Activated naive CD4-positive, alpha-beta T cell treated with anti-CD3 and anti-CD28 coated beads, Interleukin-2, amount 50 U/mL, for 72 hours (primary cell): ENCODE results near the gene GNAS-AS1. TPM values are rescaled to one million over a fixed set of nuclear protein-coding genes. Genes with fewer than 3 reads are reported as not detected.
A peak's percentile ranks its signal among the peaks of the same experiment; 100 is the strongest.

Experiments
- ATAC-seq, 2 donors: fragments of 150-1000 bp; cut with Tn5 transposase; 2 replicates each; pipeline ENCODE4 v1.10.0; 2021; ENCODE audit warnings: mild to moderate bottlenecking in 2 of 2, moderate library complexity in 2 of 2
- DNase-seq, 2 donors: peaks; one replicate each; pipeline ENCODE4 v3.0.0; 2021 to 2022; ENCODE audit warnings: low spot score in 2 of 2
- H3K27ac Mint-ChIP-seq, 2 donors: one replicate each; pipeline ENCODE4 v1.8.0; 2022; ENCODE audit warnings: mild to moderate bottlenecking in 2 of 2, mixed read lengths in 2 of 2
- H3K36me3 Mint-ChIP-seq, 2 donors: one replicate each; pipeline ENCODE4 v1.8.0; 2022; ENCODE audit warnings: mixed read lengths in 2 of 2
- H3K9me3 Mint-ChIP-seq, 2 donors: one replicate each; pipeline ENCODE4 v1.8.0; 2022; ENCODE audit warnings: mixed read lengths in 2 of 2
- total RNA-seq, 2 donors: library from RNA; stranded (reverse); gene quantifications; one replicate each; pipeline ENCODE4 v1.2.3, GENCODE V29; 2022

Gene GNAS-AS1
- total RNA-seq, 2 donors from 2014 or later, result 3.0 to 3.4 TPM

DNA sequence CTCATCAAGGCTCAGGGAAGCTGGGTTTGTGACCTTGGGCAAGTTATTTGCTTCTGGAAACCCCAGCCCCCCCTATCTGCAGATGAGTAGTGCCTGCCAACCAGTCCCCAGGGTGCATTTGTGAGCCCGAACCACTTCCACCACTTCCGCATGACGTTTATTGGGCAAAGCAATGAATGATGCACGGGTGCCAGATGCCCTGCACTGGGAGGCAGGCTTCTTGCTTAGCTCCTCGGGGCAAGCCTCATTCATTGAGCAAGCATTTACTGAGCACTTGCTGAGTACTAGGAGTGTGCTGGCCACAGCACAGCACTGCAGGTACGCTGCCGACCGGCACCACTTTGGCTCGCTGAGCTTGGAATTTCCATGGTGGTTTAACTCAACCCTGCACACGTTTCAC lies 60.2 kb downstream of the GNAS-AS1 start:
- Mint-ChIP-seq H3K36me3 (no peaks in the 10 kb centered on the region), H3K9me3 (no peaks in the 10 kb centered on the region), H3K27ac (no peak overlapping the region)
- ATAC-seq (no peak), DNase-seq (no peak)

DNA sequence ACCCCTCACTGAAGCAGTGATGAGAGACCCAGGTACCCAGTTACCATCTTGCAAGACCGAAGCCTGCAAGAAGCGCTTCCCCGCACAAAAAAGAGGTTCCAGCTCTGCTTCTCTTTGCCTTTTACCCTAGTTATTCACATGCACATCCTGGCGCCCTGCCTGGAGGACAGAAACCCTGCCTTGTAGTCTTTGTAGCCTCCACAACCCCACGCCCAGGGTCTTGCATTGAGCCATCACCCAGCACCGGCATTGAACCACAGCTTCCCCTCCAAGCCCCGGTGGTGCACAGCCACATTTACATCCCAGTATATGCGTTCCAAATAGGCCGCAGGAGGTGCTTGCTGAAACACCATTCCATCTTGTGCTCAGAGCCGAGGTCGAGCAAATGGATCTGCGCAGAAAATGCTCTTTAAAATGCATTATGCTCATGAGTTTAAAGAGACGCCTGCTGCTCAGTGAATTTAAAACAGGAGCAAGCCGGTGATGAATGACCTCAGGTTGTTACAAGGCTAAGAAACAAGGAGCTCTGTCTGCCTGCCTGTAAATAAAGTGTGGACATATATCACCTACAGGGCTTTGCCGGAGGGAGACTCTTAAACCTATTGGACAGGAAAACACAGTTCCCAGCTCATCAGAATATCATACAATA lies 61.7 kb downstream of the GNAS-AS1 start:
- H3K9me3 Mint-ChIP-seq, result no peaks in the 10 kb centered on the region
- no peak for ATAC-seq

DNA sequence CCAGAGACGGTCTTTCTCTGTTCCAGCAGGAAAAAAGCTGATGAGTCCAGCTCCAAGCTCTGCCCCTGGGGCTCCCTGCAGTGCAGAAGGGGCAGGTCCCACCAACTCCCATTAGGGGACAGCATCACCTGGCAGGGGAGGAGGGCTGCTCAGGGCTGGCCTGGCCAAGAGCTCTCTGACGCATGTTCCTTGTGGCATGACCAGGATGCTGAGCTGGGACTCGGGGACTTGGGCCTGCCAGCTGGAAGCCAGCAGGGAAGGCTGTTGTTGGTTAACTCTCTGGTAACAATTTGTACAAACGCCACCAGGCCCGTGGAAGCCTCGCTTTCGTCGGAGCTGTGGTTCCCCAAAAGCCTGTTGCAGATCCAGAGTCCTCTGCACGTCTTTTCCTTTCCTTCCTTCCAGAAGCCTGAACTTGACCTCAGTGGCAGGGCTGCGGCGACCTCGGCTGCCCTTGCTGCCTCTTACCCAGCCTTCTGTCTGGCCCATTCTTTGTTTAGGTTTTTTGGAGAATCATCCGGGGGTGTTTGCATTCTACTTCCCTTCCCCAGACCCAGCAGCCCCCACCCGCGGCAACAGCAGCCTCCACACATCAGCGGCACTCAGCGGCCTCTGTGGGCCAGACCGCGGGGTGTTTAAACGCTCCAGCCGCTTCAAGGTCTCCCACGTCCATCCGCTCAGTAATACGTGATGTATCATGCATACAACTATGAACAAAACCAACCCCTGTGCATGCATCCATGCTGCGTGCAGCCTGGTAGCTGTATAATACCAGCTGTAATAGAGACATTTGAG lies 63.3 kb downstream of the GNAS-AS1 start:
- Mint-ChIP-seq H3K9me3 (no peaks in the 10 kb centered on the region), H3K27ac (no peak overlapping the region), H3K36me3 (no peaks in the 10 kb centered on the region)
- DNase-seq (no peak), ATAC-seq (no peak)

More for the DNA sequence above, 61.7 kb downstream of the GNAS-AS1 start:
- H3K36me3 Mint-ChIP-seq, result no peaks in the 10 kb centered on the region
- H3K27ac Mint-ChIP-seq, result no peak overlapping the region
- DNase-seq, result no peak

DNA sequence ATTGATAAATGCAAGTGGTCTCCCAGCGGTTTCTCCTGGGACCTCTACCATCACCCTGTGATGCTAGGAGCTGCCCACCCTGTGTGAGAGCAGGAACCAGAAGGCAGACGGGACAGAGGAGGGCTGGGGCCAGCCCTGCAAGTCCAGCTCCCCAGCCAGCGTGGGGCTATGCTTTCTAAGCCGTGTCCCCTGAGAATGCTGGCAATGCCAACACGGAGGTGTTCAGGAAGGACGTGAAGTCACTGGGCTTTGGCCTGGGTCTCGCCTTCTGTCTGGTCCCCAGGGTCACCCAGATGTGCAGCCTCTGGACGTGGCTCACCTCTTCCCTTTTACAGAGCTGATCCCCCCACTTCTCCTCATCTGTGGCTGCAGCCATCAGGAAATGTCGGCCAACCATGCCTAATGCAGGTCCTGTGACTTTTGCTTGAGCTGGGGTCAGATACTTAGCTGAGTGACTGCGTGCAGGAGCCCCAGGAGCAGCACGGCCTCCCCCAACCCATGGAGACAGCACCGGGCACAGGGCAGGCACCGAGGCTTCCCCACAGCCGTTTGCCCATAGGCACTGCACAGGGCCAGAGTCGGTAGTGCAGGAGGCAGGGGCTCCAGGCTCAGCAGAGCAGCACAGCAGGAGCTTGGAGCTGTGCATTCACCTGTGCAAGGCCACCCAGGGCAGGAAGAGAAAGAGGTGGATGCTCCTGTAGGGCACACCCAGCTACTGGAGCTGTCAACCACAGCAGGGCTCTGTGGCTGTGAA lies 66.2 kb downstream of the GNAS-AS1 start:
- Mint-ChIP-seq H3K9me3 (no peaks in the 10 kb centered on the region), H3K36me3 (no peaks in the 10 kb centered on the region), H3K27ac (no peak overlapping the region)
- DNase-seq (no peak), ATAC-seq (no peak)

DNA sequence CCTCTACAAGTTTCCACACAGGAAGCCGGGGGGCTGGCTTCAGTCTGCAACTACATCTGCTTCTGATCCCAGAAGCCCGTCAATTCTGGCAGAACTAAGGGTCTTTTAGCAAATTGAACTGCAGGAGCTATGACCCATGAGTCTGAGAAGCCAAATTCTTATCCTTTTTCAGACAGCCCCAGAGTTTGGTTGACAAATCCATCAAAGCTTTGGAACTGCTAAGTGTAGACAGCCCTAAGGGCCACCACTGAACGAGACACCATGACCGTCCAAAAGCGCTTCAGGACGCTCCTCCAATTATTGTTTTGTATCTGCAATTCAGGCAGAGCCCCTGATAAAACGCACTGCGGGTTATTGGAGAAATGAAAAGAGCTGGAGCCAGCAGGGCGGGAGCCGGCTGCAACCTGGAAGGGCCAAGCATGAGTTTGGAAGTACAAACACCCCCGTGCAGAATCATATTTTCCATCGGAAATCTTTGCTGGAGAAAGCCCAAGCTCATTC lies 67.1 kb downstream of the GNAS-AS1 start:
- no peaks in the 10 kb centered on the region for H3K36me3 Mint-ChIP-seq
- DNase-seq (no peak), ATAC-seq (no peak)
- no peak overlapping the region for H3K27ac Mint-ChIP-seq
- H3K9me3 Mint-ChIP-seq, result no peaks in the 10 kb centered on the region

DNA sequence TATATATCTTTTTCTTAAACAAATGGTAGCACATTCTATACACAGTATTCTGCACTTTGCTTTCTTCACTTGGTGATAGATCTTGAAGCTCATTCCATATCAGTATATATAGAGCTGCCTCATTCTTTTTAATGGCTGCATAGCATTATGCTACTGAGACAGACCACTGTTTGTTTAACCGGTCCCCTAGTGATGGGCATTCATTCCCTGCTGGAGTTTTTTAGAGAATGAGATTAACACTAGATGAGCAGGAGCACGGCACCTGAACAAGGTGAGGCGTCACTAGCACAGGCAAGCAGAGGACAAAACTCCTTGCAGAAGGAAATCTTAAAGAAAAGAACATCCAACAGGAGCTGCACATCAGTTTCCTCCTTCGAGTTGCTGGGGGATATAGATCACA lies 69.6 kb downstream of the GNAS-AS1 start:
- H3K9me3 Mint-ChIP-seq, result no peaks in the 10 kb centered on the region

DNA sequence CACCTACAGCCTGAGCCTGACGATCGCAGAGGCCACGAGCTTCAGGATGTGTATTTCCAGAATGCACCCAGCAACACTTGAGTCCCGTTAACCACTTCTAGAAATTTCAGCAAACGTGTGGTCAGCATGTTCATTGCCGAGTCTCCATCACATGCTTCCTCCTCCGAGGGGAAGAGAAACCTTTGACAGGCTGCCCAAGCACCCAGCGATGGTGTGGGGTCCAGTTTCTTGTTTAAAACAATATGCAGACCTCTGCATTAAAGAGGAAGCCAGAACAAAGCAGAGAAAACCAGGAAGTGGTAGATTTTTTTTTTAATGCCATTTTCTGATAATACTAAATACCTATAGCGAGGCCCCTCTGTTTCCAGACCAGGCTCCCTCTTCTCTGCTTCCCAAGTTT lies 71.9 kb downstream of the GNAS-AS1 start:
- Mint-ChIP-seq H3K27ac (no peak overlapping the region), H3K9me3 (no peaks in the 10 kb centered on the region), H3K36me3 (no peaks in the 10 kb centered on the region)
- ATAC-seq (no peak), DNase-seq (no peak)

More for the DNA sequence above, 69.6 kb downstream of the GNAS-AS1 start:
- ATAC-seq (no peak), DNase-seq (no peak)
- Mint-ChIP-seq H3K36me3 (no peaks in the 10 kb centered on the region), H3K27ac (no peak overlapping the region)

DNA sequence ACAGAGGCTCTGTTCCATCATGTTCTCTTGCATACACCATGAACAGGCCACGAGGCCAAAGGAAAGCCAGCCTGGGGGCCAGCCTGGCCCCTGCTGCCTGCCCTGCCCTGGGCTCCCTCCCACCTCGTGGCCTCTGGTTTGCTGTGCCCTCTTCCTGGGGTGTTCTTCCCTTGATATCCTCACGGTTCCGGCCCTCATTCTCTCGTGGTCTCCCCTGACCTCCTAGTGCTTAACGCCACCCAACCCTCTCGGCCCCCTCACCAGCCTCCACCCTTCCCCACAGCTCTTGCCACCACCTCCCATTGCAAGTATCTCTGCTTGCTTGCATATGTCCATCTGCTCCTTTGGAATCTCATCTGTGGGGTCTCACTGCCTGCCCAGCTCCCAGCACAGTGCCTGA lies 73.0 kb downstream of the GNAS-AS1 start:
- Mint-ChIP-seq H3K9me3 (no peaks in the 10 kb centered on the region), H3K27ac (no peak overlapping the region), H3K36me3 (no peaks in the 10 kb centered on the region)
- ATAC-seq, result no peak
- no peak for DNase-seq

DNA sequence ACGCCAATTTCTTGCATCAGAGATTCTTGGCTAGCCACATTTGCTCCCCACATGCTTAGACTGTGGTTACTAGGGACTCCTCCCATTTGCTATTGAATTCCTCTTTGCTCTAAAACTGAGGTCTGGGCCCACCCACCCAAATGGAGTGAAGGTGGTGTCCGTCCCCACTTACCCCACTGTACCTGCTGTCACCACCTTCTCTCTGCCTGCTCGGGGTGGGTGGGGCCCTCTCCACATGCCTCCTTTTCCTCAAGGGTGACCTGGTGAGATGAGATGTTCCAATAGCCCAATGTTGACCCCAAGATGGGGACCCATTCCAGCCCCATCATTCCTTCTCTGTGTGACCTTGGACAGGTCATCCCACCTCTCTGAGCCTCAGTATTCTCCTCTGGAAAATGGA lies 74.6 kb downstream of the GNAS-AS1 start:
- H3K36me3 Mint-ChIP-seq, result no peaks in the 10 kb centered on the region
- H3K9me3 Mint-ChIP-seq, result no peaks in the 10 kb centered on the region
- DNase-seq (no peak), ATAC-seq (no peak)
- peak overlapping the region in 1 of 2 donors; percentile 40 for H3K27ac Mint-ChIP-seq

DNA sequence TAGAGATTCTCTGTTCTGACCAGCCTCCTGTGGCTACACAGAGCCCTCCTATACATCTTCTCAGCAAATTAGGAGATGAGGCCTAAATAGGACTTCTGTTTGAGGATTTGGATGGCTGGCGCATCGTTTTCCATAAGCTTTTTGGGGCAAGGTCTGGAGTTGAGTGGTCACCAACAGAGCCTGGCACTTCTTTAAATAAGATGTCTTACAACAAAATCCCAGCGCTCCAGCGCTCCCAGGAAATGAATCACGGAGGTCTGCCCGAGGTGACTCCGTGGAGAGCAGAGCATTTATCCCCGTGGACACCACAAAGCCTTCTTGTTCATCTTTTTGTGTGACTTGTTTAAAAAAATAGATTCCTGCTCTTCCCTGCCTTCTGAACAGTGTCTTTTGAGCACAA lies 75.3 kb downstream of the GNAS-AS1 start:
- no peaks in the 10 kb centered on the region for H3K9me3 Mint-ChIP-seq
- H3K36me3 Mint-ChIP-seq, result no peaks in the 10 kb centered on the region
- ATAC-seq (no peak), DNase-seq (no peak)
- no peak overlapping the region for H3K27ac Mint-ChIP-seq

DNA sequence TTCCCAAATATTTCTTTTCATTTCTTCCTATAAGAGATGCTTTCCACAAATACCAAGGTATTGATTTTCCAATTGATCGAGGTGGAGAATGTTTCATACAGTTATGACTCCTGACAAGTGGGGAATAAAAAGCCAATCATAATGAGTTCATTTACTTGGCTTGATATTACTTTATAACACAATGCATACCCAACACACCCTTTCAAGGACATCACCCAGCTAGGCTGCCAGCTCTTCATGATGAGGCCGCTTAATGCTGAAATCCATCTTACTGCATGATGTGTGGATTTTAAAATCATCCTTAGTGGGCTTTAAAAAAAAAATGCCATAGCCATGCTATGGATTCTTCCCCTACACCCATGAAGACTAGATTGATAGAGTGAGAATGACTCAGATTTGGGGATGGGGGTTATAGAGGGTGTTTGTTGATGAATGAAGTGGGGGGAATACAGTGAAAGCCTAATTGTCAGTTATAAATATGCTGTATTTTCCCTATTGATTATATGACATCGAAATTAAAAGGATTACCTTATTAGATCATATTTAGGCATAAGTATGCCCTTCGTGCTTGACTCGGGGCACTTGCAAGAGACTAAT lies 75.9 kb downstream of the GNAS-AS1 start:
- no peak for DNase-seq
- Mint-ChIP-seq H3K9me3 (no peaks in the 10 kb centered on the region), H3K27ac (no peak overlapping the region), H3K36me3 (no peaks in the 10 kb centered on the region)
- no peak for ATAC-seq

DNA sequence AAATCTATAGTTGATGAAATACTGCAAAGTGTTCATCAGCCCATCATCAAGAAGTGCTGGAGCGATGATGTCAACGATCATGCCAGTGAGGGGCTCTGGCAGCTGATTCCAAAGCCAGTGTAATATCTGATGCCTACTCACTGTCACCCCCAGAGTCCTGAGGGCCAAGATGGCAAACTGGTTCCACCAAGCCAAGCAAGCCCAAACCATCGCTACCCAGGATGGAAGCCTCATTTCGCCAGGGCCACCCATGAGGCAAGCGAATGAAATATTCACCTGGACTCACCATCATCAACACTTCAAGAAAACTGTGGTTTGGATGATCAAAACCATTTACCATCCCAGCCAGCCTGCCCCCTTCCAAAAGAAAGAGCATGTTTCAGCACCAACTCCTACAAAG lies 76.5 kb downstream of the GNAS-AS1 start:
- ATAC-seq, result no peak
- Mint-ChIP-seq H3K36me3 (no peaks in the 10 kb centered on the region), H3K9me3 (no peaks in the 10 kb centered on the region), H3K27ac (no peak overlapping the region)
- DNase-seq, result no peak

DNA sequence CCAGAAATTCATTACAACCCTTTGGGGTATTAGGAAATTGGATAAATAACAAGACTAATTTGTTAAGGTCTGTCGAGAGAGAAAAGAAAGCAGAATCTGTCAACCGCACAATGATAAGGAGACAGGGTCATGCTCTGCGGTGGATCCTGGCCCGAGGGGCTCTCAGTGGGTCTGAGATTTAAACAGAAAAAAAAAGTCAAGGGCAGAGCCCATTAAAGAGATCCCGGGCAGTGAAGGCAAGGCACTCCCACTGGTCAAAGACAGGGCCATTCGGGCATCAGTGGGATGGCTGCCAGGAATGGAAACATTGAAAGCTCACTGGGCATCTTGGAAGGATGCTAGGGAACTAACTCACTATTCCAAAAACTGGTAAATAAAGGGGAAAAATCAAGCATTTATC lies 77.9 kb downstream of the GNAS-AS1 start:
- ATAC-seq, result no peak

More for the DNA sequence above, 77.9 kb downstream of the GNAS-AS1 start:
- Mint-ChIP-seq H3K27ac (no peak overlapping the region), H3K9me3 (no peaks in the 10 kb centered on the region), H3K36me3 (no peaks in the 10 kb centered on the region)
- DNase-seq, result no peak

Other genes with a start within 250 kb of the GNAS-AS1 start
- gene STX16, start 199.6 kb downstream of the GNAS-AS1 start, total RNA-seq, result 100 to 1,000 TPM; 130 to 135 TPM
- gene NPEPL1, start 158.1 kb downstream of the GNAS-AS1 start, total RNA-seq, result 10 to 100 TPM; 12.8 to 21.6 TPM
- gene GNAS, start 1.8 kb upstream of the GNAS-AS1 start, total RNA-seq, result 100 to 1,000 TPM; 624 to 863 TPM
- 100 to 1,000 TPM; 123 to 159 TPM for gene NELFCD, start 130.4 kb upstream of the GNAS-AS1 start, total RNA-seq
- 10 to 100 TPM; 36.3 to 37.1 TPM for gene CTSZ, start 156.4 kb upstream of the GNAS-AS1 start, total RNA-seq
- gene TUBB1, start 168.5 kb upstream of the GNAS-AS1 start, total RNA-seq, result under 1 TPM in 1 of 2 donors, not detected in 1; 0.09 TPM
- 10 to 100 TPM; 63.2 to 76.7 TPM for gene ATP5F1E, start 181.4 kb upstream of the GNAS-AS1 start, total RNA-seq
- 100 to 1,000 TPM; 118 to 170 TPM for gene PRELID3B, start 191.9 kb upstream of the GNAS-AS1 start, total RNA-seq